Measurements from ENCODE around the gene FRMD1. TPM values are rescaled to one million over a fixed set of nuclear protein-coding genes. Genes with fewer than 3 reads are reported as not detected.
A peak's percentile ranks its signal among the peaks of the same experiment; 100 is the strongest.

Gene FRMD1
- total RNA-seq, 1 donor = under 0.01 TPM

DNA sequence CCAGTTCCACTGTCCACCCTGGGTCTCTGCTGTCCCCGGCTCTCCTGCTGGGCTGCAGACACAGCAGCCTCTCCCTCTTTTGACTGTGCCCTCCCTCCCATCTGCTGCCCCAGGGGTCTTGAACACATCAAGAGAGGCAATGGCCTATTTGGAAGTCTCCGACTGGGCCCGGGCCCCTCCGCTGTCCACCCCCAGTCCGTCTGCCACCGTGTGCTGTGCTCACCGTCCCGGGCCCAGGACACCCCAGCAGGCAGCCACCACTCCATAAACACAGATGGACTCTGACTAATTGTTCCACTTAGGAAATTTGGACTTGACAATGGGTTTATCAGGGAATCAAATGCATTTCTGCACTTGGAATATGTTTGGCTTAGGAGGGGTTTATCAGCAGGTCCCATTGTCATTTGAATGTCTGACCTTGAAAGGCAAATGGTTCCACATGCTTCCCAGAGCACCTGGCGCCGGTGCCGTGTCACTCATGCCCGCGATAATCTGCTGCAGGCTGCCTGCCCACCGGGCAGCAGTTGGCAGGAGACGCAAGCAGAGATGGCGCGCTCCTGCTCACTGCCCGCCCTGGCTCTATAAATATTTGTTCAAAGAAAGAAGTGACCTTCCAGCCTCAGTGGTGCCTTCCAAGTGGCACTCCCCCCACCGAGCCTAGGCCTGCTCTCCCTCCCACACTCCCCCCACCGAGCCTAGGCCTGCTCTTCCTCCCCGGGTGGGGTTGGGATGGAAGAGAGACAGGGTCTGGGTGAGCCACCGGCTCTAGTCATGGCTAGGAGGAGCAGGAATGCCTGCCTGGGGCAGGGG, 18.8 kb upstream of the FRMD1 start:
- no peaks in the 10 kb centered on the region for H3K36me3 ChIP-seq (ENCODE audit: insufficient read depth, low read length)
- no peaks in the 10 kb centered on the region for H3K9me3 ChIP-seq (ENCODE audit: low read depth, low read length)
- H3K27me3 ChIP-seq (ENCODE audit: insufficient read depth, low read length) = peaks cover 9% of the 10 kb centered on the region
- peak; percentile 73 for DNase-seq (ENCODE audit: insufficient read length, low spot score, missing footprints)
- TF ChIP-seq CTCF (IDR thresholded peaks at IDR 0.05; ENCODE audit: extremely low read depth, low read depth, low read length) = no peak
- H3K27ac ChIP-seq (ENCODE audit: low read depth, low read length) = no peak overlapping the region
- H3K4me3 ChIP-seq (ENCODE audit: insufficient read depth, low read length) = no peak overlapping the region
- no peaks in the 10 kb centered on the region for H3K79me2 ChIP-seq (ENCODE audit: insufficient read depth, low read length)
- H4K20me1 ChIP-seq (ENCODE audit: insufficient read depth, low read length) = no peaks in the 10 kb centered on the region
- H2AFZ ChIP-seq (ENCODE audit: low read length) = no peak overlapping the region
- H3K4me2 ChIP-seq (ENCODE audit: insufficient read depth, low read length) = no peak overlapping the region
- no peaks in the 10 kb centered on the region for H3K4me1 ChIP-seq (ENCODE audit: insufficient read depth, low read length)

DNA sequence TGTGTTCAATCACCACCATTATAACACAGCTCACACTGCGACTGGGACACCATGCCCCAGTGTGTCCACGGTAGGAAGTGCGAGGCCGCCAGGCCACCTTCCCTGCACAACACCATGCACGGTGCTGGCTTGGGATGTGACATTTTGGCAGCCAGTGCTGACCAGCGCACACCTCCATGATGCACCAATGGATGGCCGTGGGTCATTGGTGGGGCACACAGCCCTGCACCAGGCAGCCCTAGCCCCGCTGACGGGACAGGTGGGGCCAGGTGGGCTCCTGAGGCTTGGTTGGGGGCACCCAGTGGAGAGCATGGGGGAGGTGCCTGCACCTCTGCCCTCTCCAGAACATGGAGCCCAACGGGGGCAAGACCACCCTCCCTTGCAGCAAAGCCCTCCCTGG, 18.2 kb upstream of the FRMD1 start:
- Histone ChIP-seq H3K9me3 (ENCODE audit: low read depth, low read length) (no peaks in the 10 kb centered on the region), H3K4me2 (ENCODE audit: insufficient read depth, low read length) (no peak overlapping the region), H4K20me1 (ENCODE audit: insufficient read depth, low read length) (no peaks in the 10 kb centered on the region), H3K36me3 (ENCODE audit: insufficient read depth, low read length) (no peaks in the 10 kb centered on the region), H3K27ac (ENCODE audit: low read depth, low read length) (no peak overlapping the region), H3K79me2 (ENCODE audit: insufficient read depth, low read length) (no peaks in the 10 kb centered on the region), H3K4me1 (ENCODE audit: insufficient read depth, low read length) (no peaks in the 10 kb centered on the region), H3K4me3 (ENCODE audit: insufficient read depth, low read length) (no peak overlapping the region), H3K27me3 (ENCODE audit: insufficient read depth, low read length) (peaks cover 3% of the 10 kb centered on the region), H2AFZ (ENCODE audit: low read length) (no peak overlapping the region)
- DNase-seq (ENCODE audit: insufficient read length, low spot score, missing footprints) = peak; percentile 34
- TF ChIP-seq CTCF (IDR thresholded peaks at IDR 0.05; ENCODE audit: extremely low read depth, low read depth, low read length) = no peak

GRCh38 chr6:168096271-168096764, 17.3 kb upstream of the FRMD1 start:
- H3K79me2 ChIP-seq (ENCODE audit: insufficient read depth, low read length) = no peaks in the 10 kb centered on the region
- no peaks in the 10 kb centered on the region for H3K9me3 ChIP-seq (ENCODE audit: low read depth, low read length)
- peak; percentile 74 for DNase-seq (ENCODE audit: insufficient read length, low spot score, missing footprints)
- no peaks in the 10 kb centered on the region for H3K36me3 ChIP-seq (ENCODE audit: insufficient read depth, low read length)
- H4K20me1 ChIP-seq (ENCODE audit: insufficient read depth, low read length) = no peaks in the 10 kb centered on the region
- H3K27ac ChIP-seq (ENCODE audit: low read depth, low read length) = no peak overlapping the region
- no peaks in the 10 kb centered on the region for H3K4me1 ChIP-seq (ENCODE audit: insufficient read depth, low read length)
- H3K4me3 ChIP-seq (ENCODE audit: insufficient read depth, low read length) = no peak overlapping the region
- no peak overlapping the region for H2AFZ ChIP-seq (ENCODE audit: low read length)
- no peaks in the 10 kb centered on the region for H3K27me3 ChIP-seq (ENCODE audit: insufficient read depth, low read length)
- TF ChIP-seq CTCF (IDR thresholded peaks at IDR 0.05; ENCODE audit: extremely low read depth, low read depth, low read length) = no peak
- no peak overlapping the region for H3K4me2 ChIP-seq (ENCODE audit: insufficient read depth, low read length)

GRCh38 chr6:168095716-168096250, 16.8 kb upstream of the FRMD1 start:
- H4K20me1 ChIP-seq (ENCODE audit: insufficient read depth, low read length) = no peaks in the 10 kb centered on the region
- no peak overlapping the region for H2AFZ ChIP-seq (ENCODE audit: low read length)
- no peaks in the 10 kb centered on the region for H3K36me3 ChIP-seq (ENCODE audit: insufficient read depth, low read length)
- DNase-seq (ENCODE audit: insufficient read length, low spot score, missing footprints) = peak; percentile 62
- H3K4me3 ChIP-seq (ENCODE audit: insufficient read depth, low read length) = no peak overlapping the region
- no peak for TF ChIP-seq CTCF (IDR thresholded peaks at IDR 0.05; ENCODE audit: extremely low read depth, low read depth, low read length)
- H3K4me2 ChIP-seq (ENCODE audit: insufficient read depth, low read length) = no peak overlapping the region
- no peaks in the 10 kb centered on the region for H3K4me1 ChIP-seq (ENCODE audit: insufficient read depth, low read length)
- no peaks in the 10 kb centered on the region for H3K9me3 ChIP-seq (ENCODE audit: low read depth, low read length)
- no peaks in the 10 kb centered on the region for H3K27me3 ChIP-seq (ENCODE audit: insufficient read depth, low read length)
- no peak overlapping the region for H3K27ac ChIP-seq (ENCODE audit: low read depth, low read length)
- no peaks in the 10 kb centered on the region for H3K79me2 ChIP-seq (ENCODE audit: insufficient read depth, low read length)

Measured in osteoblast (primary cell).